GM21619 (cell line): ENCODE data around the gene MAGI1.
"Not testable (repeated sequence)": the region's sequence is repeated elsewhere in the genome, so short reads cannot be mapped to it uniquely, and the experiment has no call there.

ENCODE experiments used
- ATAC-seq: cut with Tn5 transposase; IDR thresholded peaks from one replicate; pipeline ENCODE4 v1.9.1; 2021; ENCODE audit not compliant: unreplicated experiment

The MAGI1 gene

DNA sequence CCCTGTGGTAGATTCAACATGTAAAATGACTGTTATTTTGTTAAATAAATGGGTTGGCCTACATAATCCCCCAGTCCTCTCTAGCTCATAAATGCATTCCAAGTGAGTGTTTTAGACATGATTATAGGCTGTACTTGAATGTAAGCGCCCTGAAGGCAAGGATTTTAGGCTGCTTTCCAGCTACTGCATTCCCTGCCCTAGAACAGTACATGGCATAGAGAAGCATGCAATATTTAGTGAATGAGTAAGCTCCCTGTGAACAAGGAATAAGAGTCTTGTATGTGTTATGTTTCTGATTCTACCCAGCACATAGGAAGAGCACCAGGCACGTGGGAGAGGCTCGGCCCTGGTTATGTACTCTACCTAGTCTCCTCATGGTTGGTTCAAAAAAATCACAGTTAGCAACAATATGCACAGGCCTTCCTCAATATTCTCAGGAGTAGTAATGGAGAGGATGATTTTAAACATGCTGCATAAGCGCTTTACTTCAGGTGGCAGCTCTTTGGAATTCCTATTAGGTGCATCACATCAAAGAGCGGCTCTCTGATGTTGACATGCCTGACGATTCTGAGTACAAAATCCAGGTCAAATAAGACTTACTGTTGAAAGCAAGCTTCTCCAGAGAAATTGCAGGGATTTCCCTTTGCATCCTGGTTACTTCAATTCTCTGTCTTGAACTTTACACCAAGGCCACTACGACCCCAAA is 456.6 kb downstream of the MAGI1 start:
- no peak for ATAC-seq

DNA sequence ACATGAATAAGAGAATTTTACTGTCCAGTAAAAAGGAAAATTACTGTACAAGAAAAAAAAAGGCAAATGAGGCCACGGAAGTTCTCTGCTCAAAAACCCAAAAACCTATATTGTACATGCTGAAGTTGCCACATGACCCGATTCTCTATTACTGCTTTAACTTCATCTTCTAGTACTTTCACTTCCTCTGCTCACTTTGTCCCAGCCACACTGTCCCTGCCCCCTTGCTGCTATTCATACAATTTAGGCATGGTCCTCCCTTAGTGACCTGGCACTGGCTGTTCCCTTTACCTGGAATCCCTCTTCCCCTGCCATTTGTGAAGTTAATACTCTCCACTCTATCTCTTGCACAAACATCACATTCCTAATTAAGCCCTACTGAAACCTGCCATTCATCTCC is 457.4 kb downstream of the MAGI1 start:
- ATAC-seq: no peak

DNA sequence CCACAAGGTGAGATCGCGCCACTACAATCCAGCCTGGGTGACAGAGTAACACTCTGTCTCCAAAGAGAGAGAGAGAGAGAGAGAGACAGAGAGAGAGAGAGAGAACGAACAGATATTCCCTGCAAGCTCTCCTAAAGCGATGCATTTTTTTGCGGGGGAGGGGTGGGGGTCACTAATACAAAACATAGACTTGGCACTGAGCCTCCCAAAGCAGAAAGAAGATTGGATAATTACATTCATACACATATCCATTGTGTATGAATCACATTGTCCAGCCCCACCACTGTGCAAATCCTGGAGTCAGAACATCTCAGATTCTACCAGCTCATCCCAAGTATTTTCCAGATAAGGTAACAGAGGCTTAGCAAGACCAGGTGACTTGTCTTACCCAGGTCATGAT is 459.9 kb downstream of the MAGI1 start:
- ATAC-seq: no peak

DNA sequence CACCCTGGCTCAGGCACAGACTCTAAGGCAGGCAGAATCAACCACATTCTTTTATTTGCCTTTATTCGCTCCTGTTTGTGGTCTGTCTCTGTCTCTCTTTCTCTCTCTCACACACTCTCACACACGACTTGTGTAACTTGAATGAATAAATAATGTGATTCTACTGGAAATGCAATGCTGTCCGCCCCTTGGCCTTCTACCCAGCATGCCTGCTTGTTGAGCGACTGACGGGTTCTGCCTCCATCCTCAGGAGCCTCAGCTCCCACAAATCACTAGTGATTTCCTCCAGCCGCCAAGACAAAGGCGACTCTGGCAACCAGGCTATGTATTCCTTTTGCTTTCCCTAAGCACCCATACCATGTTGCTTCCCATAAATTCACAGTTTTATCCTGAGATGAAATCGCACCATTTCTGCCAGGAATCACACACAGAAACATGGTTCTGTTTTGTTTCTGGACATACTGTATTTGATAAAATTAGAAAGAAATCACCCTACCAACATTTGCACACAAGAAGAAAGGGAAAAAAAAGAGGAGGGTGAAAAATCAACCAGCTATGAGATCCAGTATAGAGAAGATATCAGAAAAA is 460.8 kb downstream of the MAGI1 start:
- ATAC-seq: no peak

DNA sequence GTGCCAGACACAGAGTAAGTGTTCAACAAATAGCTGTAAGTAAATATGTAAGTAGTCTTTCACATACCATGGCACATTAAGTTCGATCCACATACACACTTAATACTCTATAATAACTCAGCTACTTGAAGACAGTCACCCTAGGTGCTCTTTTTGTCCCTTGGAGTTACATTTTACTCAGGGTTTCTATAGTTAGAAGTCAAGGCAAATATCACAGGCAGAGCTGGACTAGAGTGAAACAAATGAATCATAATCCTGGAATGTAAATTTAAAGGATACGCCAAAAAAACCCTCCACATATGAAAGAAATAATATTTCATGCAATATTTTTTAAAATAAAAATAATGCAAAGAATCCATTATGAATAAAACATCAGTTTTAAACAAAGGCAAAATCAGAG is 461.8 kb downstream of the MAGI1 start:
- no peak for ATAC-seq

DNA sequence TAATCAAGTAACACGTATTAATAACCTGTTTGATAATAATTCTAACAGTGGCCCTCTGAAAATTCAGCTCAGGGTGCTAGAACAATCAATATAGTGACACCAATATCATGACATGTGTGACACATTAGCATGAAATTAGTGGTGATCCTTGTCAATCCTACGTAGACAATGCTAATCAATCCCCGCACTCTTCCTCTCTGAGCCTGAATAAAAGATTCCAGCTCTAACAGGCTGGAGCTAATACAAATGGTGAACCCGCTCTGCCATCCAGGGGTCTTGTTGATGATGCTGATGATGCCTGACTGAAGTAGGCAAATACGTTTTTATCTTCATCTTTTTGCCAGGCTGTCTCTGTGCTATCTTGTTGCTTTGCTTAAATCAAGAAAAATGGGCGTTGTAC is 462.5 kb downstream of the MAGI1 start:
- no peak for ATAC-seq

DNA sequence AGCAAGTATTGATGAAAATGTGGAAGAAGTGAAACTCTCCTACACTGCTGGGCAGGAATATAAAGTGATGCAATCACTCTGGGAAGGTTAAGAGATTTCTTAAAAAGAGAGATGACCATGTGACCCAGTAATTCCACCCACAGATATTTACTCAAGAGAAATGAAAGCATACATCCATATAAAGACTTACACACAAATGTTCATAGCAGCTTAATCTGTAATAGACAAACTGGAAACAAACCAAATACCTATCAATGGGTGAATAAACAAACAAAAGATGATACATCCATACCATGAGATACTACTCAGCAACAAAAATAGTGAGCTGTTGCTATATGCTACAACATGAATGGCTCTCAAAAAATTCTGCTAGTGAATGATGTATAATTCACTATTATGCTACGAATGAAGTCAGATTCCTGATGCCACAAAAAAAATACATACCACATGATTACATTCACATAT is 463.3 kb downstream of the MAGI1 start:
- ATAC-seq: no peak

- ATAC-seq: no peak
Measured at GRCh38 chr3:65573548-65574116, 465.1 kb downstream of the MAGI1 start.

GRCh38 chr3:65572175-65572777 is 466.4 kb downstream of the MAGI1 start:
- no peak for ATAC-seq

DNA sequence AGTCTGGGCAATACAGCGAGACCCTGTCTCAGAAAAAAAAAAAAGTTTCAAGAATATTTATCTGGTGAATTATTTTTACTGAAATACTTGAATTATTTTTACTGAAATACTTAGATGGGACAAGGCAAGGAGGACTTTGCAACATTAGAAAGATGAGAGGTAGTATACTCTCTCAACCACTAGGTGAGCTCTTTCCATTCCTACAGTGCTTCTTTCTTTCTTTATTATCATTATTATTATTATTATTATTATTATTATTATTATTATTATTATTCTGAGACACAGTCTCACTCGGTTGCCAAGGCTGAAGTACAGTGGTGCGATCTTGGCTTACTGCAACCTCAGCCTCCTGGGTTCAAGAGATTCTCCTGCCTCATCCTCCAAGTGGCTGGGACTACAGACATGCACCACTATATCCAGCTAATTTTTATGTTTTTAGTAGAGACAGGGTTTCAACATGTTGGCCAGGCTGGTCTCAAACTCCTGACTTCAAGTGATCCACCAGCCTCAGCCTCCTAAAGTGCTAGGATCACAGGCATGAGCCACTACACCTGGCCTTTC is 468.8 kb downstream of the MAGI1 start:
- ATAC-seq: no peak

DNA sequence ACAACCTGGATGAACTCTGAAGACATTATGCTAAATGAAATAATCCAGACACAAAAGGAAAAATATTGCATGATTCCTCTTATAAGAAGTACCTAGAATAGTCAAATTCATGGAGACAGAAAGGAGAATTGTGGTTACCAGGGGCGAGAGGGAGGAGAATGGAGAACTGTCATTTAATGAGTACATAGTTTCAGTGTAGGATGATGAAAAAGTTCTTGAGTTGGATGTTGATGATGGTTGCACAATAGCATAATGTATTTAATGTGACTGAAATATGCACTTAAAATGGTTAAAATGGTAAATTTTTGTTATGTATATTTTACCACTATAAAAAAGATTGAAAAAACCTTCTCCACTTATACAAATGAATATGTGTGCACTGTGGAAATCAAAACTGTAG is 469.6 kb downstream of the MAGI1 start:
- no peak for ATAC-seq

GRCh38 chr3:65568497-65568896 is 470.2 kb downstream of the MAGI1 start:
- no peak for ATAC-seq

DNA sequence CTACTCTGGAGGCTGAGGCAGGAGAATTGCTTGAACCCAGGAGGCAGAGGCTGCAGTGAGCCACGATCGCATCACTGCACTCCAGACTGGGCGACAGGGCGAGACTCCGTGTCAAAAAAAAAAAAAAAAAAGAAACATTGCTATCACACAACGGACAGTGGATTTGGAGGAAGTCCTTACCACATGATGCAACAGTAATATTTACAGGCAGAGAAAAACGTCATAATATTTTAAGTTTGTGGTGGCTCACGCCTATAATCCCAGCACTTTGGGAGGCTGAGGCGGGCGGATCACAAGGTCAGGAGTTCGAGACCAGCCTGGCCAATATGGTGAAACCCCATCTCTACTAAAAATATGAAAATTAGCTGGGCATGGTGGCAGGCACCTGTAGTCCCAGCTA is 473.0 kb downstream of the MAGI1 start:
- ATAC-seq: not testable (repeated sequence)

- no peak for ATAC-seq
Measured at GRCh38 chr3:65564483-65564882, 474.2 kb downstream of the MAGI1 start.

DNA sequence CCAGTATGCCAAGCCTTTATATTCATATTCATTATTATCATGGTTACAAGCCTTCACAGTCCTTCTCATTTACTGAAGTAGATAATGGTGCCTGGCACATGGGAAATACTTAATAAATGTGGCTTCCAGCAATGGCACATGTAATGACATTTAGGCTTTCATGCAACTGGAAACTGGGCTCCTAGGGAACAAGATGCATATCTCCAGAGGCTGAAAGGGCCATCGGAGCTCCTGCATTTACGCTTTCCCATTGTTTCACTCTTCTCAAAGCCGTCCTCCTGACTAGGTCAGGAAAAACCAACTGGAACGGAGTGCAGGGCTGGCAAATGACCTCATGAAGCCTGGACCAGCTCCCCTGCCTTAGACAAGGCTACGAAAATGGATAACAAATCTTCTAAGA is 474.9 kb downstream of the MAGI1 start:
- no peak for ATAC-seq

DNA sequence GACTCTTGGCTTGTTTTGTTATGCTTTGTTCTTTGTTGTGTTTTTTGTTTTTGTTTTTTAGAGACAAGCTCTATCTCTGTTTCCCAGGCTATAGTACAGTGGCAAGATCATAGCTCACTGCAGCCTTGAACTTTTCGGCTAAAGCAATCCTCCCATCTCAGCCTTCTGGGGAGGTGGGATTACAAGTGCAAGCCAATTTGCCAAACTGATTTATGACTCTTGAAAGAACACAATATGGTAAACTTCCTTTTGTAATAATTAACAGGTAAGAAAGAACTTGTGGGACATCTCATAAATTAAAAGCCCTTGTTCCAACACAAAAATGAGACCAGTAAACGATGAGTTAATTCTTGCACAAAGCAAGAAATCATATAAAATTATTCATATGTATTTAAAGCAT is 476.3 kb downstream of the MAGI1 start:
- no peak for ATAC-seq

DNA sequence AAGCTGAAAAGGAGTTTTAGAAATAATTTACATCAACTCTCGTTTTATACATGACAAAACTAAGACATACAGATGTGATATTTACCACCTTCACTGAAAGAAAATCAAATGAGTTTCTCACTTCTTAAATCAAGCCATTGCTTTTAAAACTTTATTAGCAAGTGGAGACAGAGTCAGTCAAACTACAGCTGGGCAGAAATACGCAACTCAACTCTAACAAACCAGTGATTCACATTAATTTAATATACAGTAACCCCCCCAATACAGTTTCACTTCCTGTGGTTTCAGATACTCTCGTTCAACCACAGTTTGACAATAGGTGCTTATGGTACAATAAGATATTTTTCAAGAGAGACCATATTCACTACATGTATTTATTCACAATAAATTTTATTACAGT is 477.1 kb downstream of the MAGI1 start:
- ATAC-seq: no peak

DNA sequence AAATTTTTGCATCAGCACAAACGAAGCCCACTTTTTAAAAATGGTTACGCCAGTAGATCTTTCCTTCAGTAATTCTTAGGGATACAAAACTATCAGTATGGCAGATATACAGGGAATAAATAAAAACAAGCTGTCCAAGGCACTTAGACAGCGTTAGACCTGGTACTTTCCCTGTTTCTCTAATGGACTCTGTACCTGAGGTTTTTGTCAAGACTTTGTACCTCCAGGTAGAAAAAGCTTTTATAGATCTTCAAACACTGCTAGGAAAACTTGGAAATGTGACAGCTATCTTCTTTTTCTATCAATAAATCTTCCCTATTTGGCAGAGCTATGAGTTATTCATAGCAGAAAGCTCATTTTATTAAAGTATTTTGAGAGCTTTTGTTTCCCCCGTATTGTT is 477.8 kb downstream of the MAGI1 start:
- ATAC-seq: no peak

DNA sequence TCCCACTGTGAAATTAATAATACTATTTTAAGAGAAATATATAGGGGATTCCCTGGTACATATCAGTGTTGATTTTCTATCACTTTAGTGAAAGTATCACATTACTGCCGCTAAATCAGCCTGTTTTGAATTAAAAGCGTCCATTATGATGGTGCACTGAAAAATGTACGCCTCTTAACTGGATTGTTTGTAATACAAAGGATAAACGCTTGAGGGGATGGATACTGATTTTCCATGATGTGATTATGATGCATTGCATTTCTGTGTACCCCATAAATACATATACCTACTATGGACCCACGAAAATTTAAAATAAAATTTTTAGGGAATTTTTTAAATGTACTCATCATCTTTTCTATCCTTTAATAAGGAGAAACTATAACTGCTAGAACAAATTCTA is 478.6 kb downstream of the MAGI1 start:
- no peak for ATAC-seq

DNA sequence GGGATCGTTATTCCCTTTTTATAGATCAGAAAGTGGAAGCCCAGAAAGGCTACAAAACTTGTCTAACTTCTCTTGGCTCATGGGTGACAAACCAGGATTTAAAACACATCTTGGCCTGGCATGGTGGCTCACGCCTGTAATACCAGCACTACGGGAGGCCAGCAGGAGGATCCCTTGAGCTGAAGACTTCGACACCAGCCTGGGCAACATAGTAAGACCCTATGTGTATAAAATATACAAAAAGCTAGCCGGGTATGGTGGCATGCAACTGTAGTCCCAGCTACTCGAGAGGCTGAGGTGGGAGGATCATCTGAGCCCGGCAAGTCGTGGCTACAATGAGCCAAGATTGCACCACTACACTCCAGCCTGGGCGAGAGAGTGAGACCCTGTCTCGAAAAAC is 479.1 kb downstream of the MAGI1 start:
- ATAC-seq: no peak

DNA sequence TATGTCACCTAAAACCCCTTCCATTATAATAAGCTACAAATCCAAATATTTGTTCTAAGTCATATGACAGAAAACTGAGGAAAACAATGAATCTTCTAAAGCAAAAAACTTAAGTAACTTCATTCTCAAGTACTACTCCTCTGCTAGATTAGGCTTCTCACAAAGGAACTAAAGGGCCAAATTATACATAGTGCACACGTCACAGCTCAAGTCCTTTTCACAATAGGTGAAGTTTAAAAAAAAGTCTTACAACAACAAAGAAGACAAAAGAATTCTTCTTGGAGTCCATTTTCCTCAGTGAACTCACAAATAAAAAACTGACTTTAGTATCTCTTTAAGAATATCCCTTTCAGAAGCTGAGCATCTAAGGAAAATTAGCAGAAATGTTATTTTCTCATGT is 479.9 kb downstream of the MAGI1 start:
- no peak for ATAC-seq
